Measurements from ENCODE around the gene TCP11.
"Not testable (repeated sequence)": the region's sequence is repeated elsewhere in the genome, so short reads cannot be mapped to it uniquely, and the experiment has no call there.

TCP11 gene

GRCh38 chr6:35147486-35147885 is 6.3 kb upstream of the TCP11 start:
- no peak for DNase-seq (ENCODE audit: low read depth, low spot score)
- Histone ChIP-seq H3K4me3 (no peak overlapping the region), H3K27ac (no peak overlapping the region), H3K9me3 (ENCODE audit: low read depth, low read length) (no peaks in the 10 kb centered on the region), H3K36me3 (ENCODE audit: insufficient read depth, low read length) (no peaks in the 10 kb centered on the region), H3K9ac (ENCODE audit: insufficient read length) (no peak overlapping the region)
- no peak for TF ChIP-seq POLR2AphosphoS5 (IDR thresholded peaks at IDR 0.05; ENCODE audit: borderline replicate concordance, low read depth, low read length)
- no peak for TF ChIP-seq EZH2 (IDR thresholded peaks at IDR 0.05)
- TF ChIP-seq FOXP2 (optimal IDR thresholded peaks at IDR 0.05; ENCODE audit: control extremely low read depth, extremely low read length, insufficient read depth): no peak

GRCh38 chr6:35147026-35147425 is 5.9 kb upstream of the TCP11 start:
- TF ChIP-seq POLR2AphosphoS5 (IDR thresholded peaks at IDR 0.05; ENCODE audit: borderline replicate concordance, low read depth, low read length) (no peak), EZH2 (IDR thresholded peaks at IDR 0.05) (no peak), FOXP2 (optimal IDR thresholded peaks at IDR 0.05; ENCODE audit: control extremely low read depth, extremely low read length, insufficient read depth) (no peak)
- H3K36me3 ChIP-seq (ENCODE audit: insufficient read depth, low read length): no peaks in the 10 kb centered on the region
- H3K9ac ChIP-seq (ENCODE audit: insufficient read length): no peak overlapping the region
- DNase-seq (ENCODE audit: low read depth, low spot score): no peak
- H3K9me3 ChIP-seq (ENCODE audit: low read depth, low read length): no peaks in the 10 kb centered on the region
- H3K4me3 ChIP-seq: no peak overlapping the region
- no peak overlapping the region for H3K27ac ChIP-seq

- Histone ChIP-seq H3K4me3 (no peak overlapping the region), H3K36me3 (ENCODE audit: insufficient read depth, low read length) (no peaks in the 10 kb centered on the region), H3K27ac (no peak overlapping the region), H3K9me3 (ENCODE audit: low read depth, low read length) (no peaks in the 10 kb centered on the region), H3K9ac (ENCODE audit: insufficient read length) (no peak overlapping the region)
- DNase-seq (ENCODE audit: low read depth, low spot score): no peak
- TF ChIP-seq EZH2 (IDR thresholded peaks at IDR 0.05): no peak
Measured at GRCh38 chr6:35146453-35146852, 5.3 kb upstream of the TCP11 start.

GRCh38 chr6:35145757-35146156 is 4.6 kb upstream of the TCP11 start:
- DNase-seq (ENCODE audit: low read depth, low spot score): no peak
- H3K36me3 ChIP-seq (ENCODE audit: insufficient read depth, low read length): no peaks in the 10 kb centered on the region
- H3K9ac ChIP-seq (ENCODE audit: insufficient read length): no peak overlapping the region
- TF ChIP-seq EZH2 (IDR thresholded peaks at IDR 0.05): no peak
- no peak for TF ChIP-seq POLR2AphosphoS5 (IDR thresholded peaks at IDR 0.05; ENCODE audit: borderline replicate concordance, low read depth, low read length)
- TF ChIP-seq FOXP2 (optimal IDR thresholded peaks at IDR 0.05; ENCODE audit: control extremely low read depth, extremely low read length, insufficient read depth): no peak
- H3K27ac ChIP-seq: no peak overlapping the region
- no peaks in the 10 kb centered on the region for H3K9me3 ChIP-seq (ENCODE audit: low read depth, low read length)
- no peak overlapping the region for H3K4me3 ChIP-seq

GRCh38 chr6:35142588-35143569 is 1.7 kb upstream of the TCP11 start:
- H3K4me3 ChIP-seq: peak overlapping the region; percentile 6; the same call in 1 of the 2 replicates
- H3K36me3 ChIP-seq (ENCODE audit: insufficient read depth, low read length): no peaks in the 10 kb centered on the region
- peak overlapping the region; percentile 68; the same call in 1 of the 2 replicates for H3K27ac ChIP-seq
- DNase-seq (ENCODE audit: low read depth, low spot score): no peak
- peak overlapping the region; percentile 8 for H3K9ac ChIP-seq (ENCODE audit: insufficient read length)
- TF ChIP-seq POLR2AphosphoS5 (IDR thresholded peaks at IDR 0.05; ENCODE audit: borderline replicate concordance, low read depth, low read length) (no peak), FOXP2 (optimal IDR thresholded peaks at IDR 0.05; ENCODE audit: control extremely low read depth, extremely low read length, insufficient read depth) (no peak), EZH2 (IDR thresholded peaks at IDR 0.05) (no peak)
- H3K9me3 ChIP-seq (ENCODE audit: low read depth, low read length): no peaks in the 10 kb centered on the region

- Histone ChIP-seq H3K9me3 (ENCODE audit: low read depth, low read length) (no peaks in the 10 kb centered on the region), H3K36me3 (ENCODE audit: insufficient read depth, low read length) (no peaks in the 10 kb centered on the region), H3K27ac (no peak overlapping the region), H3K4me3 (no peak overlapping the region), H3K9ac (ENCODE audit: insufficient read length) (no peak overlapping the region)
- TF ChIP-seq POLR2AphosphoS5 (IDR thresholded peaks at IDR 0.05; ENCODE audit: borderline replicate concordance, low read depth, low read length) (no peak), EZH2 (IDR thresholded peaks at IDR 0.05) (no peak), FOXP2 (optimal IDR thresholded peaks at IDR 0.05; ENCODE audit: control extremely low read depth, extremely low read length, insufficient read depth) (no peak)
- no peak for DNase-seq (ENCODE audit: low read depth, low spot score)
Measured at GRCh38 chr6:35140639-35141006, 516 bp downstream of the TCP11 start.

GRCh38 chr6:35139924-35140638 is 1.1 kb downstream of the TCP11 start:
- H3K4me3 ChIP-seq: no peak overlapping the region
- no peaks in the 10 kb centered on the region for H3K36me3 ChIP-seq (ENCODE audit: insufficient read depth, low read length)
- peak; percentile 50 for DNase-seq (ENCODE audit: low read depth, low spot score)
- no peak overlapping the region for H3K9ac ChIP-seq (ENCODE audit: insufficient read length)
- TF ChIP-seq EZH2 (IDR thresholded peaks at IDR 0.05) (no peak), POLR2AphosphoS5 (IDR thresholded peaks at IDR 0.05; ENCODE audit: borderline replicate concordance, low read depth, low read length) (no peak), FOXP2 (optimal IDR thresholded peaks at IDR 0.05; ENCODE audit: control extremely low read depth, extremely low read length, insufficient read depth) (no peak)
- no peak overlapping the region for H3K27ac ChIP-seq
- H3K9me3 ChIP-seq (ENCODE audit: low read depth, low read length): no peaks in the 10 kb centered on the region

- Histone ChIP-seq H3K4me3 (no peak overlapping the region), H3K27ac (no peak overlapping the region), H3K36me3 (ENCODE audit: insufficient read depth, low read length) (no peaks in the 10 kb centered on the region), H3K9ac (ENCODE audit: insufficient read length) (no peak overlapping the region), H3K9me3 (ENCODE audit: low read depth, low read length) (no peaks in the 10 kb centered on the region)
- no peak for TF ChIP-seq EZH2 (IDR thresholded peaks at IDR 0.05)
- no peak for TF ChIP-seq FOXP2 (optimal IDR thresholded peaks at IDR 0.05; ENCODE audit: control extremely low read depth, extremely low read length, insufficient read depth)
- TF ChIP-seq POLR2AphosphoS5 (IDR thresholded peaks at IDR 0.05; ENCODE audit: borderline replicate concordance, low read depth, low read length): no peak
- DNase-seq (ENCODE audit: low read depth, low spot score): no peak
Measured at GRCh38 chr6:35139470-35139869, 1.7 kb downstream of the TCP11 start.

GRCh38 chr6:35138191-35138590 is 2.9 kb downstream of the TCP11 start:
- H3K4me3 ChIP-seq; H3K9me3 ChIP-seq (ENCODE audit: low read depth, low read length); H3K27ac ChIP-seq; H3K36me3 ChIP-seq (ENCODE audit: insufficient read depth, low read length); DNase-seq (ENCODE audit: low read depth, low spot score); H3K9ac ChIP-seq (ENCODE audit: insufficient read length): not testable (repeated sequence)
